Endothelial cell of umbilical vein (primary cell): ENCODE measurements around the gene RND2. TPM values are rescaled to one million over a fixed set of nuclear protein-coding genes. Genes with fewer than 3 reads are reported as not detected.
A peak's percentile ranks its signal among the peaks of the same experiment; 100 is the strongest.

Experiments
- BruUV-seq: library from RNA; stranded (reverse); fragments of 400-500 nt; replicated peaks from 2 replicates; lab custom pipeline; 2021; lab: Mats Ljungman, UMichigan
- CTCF ChIA-PET: fragments of 300-600, 350-600 bp; sonication (Branson Sonifier 250); formaldehyde crosslinking; loops from one replicate; lab custom pipeline; 2021; ENCODE audit warnings: antibody characterized with exemption, inconsistent platforms; lab: Charles Lee
- POLR2A ChIA-PET: fragments of 300-600, 350-600 bp; sonication (Branson Sonifier 250); formaldehyde crosslinking; loops from one replicate; lab custom pipeline; 2021; ENCODE audit warnings: antibody characterized with exemption, inconsistent platforms; lab: Charles Lee
- DNase-seq: peaks from one replicate; pipeline ENCODE4 v3.0.0-alpha.2; 2011; ENCODE audit warnings: low read depth, low spot score
- FAIRE-seq: peaks from 2 replicates; lab custom pipeline; 2011; peaks lifted over from hg19 to GRCh38; lab: Jason Lieb, UNC
- H2AFZ ChIP-seq: 2 replicates; pipeline ENCODE4 v1.6.0; 2012; ENCODE audit warnings: low read depth, low read length, control low read depth, inconsistent platforms
- H3K27ac ChIP-seq: 2 replicates; pipeline ENCODE4 v1.5.1; 2011; ENCODE audit warnings: low read depth, mild to moderate bottlenecking, control low read depth, low read length, moderate library complexity; ENCODE audit not compliant: insufficient read depth
- H3K27me3 ChIP-seq, 2 experiments: 2 replicates each; pipeline versions ENCODE4 v1.6.0 to v1.6.1; 2011; ENCODE audit warnings: low read length in 2 of 2, mixed read lengths in 1 of 2; ENCODE audit not compliant: control insufficient read depth in 2 of 2, insufficient read depth in 2 of 2
- H3K36me3 ChIP-seq, 2 experiments: 2 replicates in 1 of 2; 3 replicates in 1 of 2; pipeline ENCODE4 v1.5.1; 2011; ENCODE audit warnings: low read length in 2 of 2, mild to moderate bottlenecking in 1 of 2, moderate library complexity in 1 of 2; ENCODE audit not compliant: control insufficient read depth in 2 of 2, insufficient read depth in 2 of 2; ENCODE audit errors: extremely low read depth in 1 of 2
- H3K4me1 ChIP-seq: 3 replicates; pipeline ENCODE4 v1.5.1; 2011; ENCODE audit warnings: mild to moderate bottlenecking, low read length; ENCODE audit not compliant: control insufficient read depth, insufficient read depth; ENCODE audit errors: extremely low read depth
- H3K4me2 ChIP-seq: 2 replicates; pipeline ENCODE4 v1.6.1; 2011; ENCODE audit warnings: low read length, control low read depth, mixed read lengths; ENCODE audit not compliant: insufficient read depth
- H3K4me3 ChIP-seq, 3 experiments: fragments of 200-600 bp in 1 of 3; sonication (generic), shearing (Covaris generic) in 1 of 3; replicated peaks in 1 of 3; 2 replicates each; pipeline ENCODE4 v1.5.1; 2011 to 2016; ENCODE audit warnings: control low read depth in 3 of 3, low read length in 3 of 3, mild to moderate bottlenecking in 2 of 3, inconsistent platforms in 1 of 3, low read depth in 1 of 3, moderate library complexity in 1 of 3; ENCODE audit not compliant: insufficient read depth in 1 of 3
- H3K79me2 ChIP-seq: 2 replicates; pipeline ENCODE4 v1.6.0; 2012; ENCODE audit warnings: low read length, inconsistent platforms; ENCODE audit not compliant: control insufficient read depth, insufficient read depth
- H3K9ac ChIP-seq: replicated peaks from 2 replicates; pipeline ENCODE3; 2011; ENCODE audit warnings: low read length, control low read depth; ENCODE audit not compliant: insufficient read depth; ENCODE audit errors: extremely low read depth
- H3K9me1 ChIP-seq: replicated peaks from 3 replicates; pipeline ENCODE4 v1.6.0; 2011; ENCODE audit warnings: mild to moderate bottlenecking, low read length; ENCODE audit not compliant: control insufficient read depth, insufficient read depth; ENCODE audit errors: extremely low read depth
- H3K9me3 ChIP-seq: replicated peaks from 2 replicates; pipeline ENCODE4 v1.5.1; 2012; ENCODE audit warnings: low read length, inconsistent platforms; ENCODE audit not compliant: control insufficient read depth, insufficient read depth
- H4K20me1 ChIP-seq: replicated peaks from 2 replicates; pipeline ENCODE3; 2011; ENCODE audit warnings: mild to moderate bottlenecking, low read length; ENCODE audit not compliant: control insufficient read depth, insufficient read depth; ENCODE audit errors: extremely low read depth
- EZH2 ChIP-seq: IDR thresholded peaks from 2 replicates; pipeline ENCODE4 v1.6.1; 2012; ENCODE audit warnings: borderline replicate concordance, low read depth, mild to moderate bottlenecking, moderate library complexity, low read length, inconsistent platforms; ENCODE audit not compliant: severe bottlenecking
- FOS ChIP-seq: IDR thresholded peaks from 2 replicates; pipeline ENCODE4 v1.6.1; 2011; ENCODE audit warnings: mild to moderate bottlenecking, low read length, moderate library complexity, borderline replicate concordance; ENCODE audit not compliant: insufficient read depth
- GATA2 ChIP-seq: IDR thresholded peaks from 2 replicates; pipeline ENCODE4 v1.7.0; 2011; ENCODE audit warnings: low read depth, mild to moderate bottlenecking, moderate library complexity, mixed read lengths, low read length; ENCODE audit not compliant: insufficient read length, insufficient read depth
- JUN ChIP-seq: IDR thresholded peaks from 2 replicates; pipeline ENCODE4 v1.6.1; 2011; ENCODE audit warnings: borderline replicate concordance, low read depth; ENCODE audit not compliant: insufficient read length, insufficient read depth
- POLR2A ChIP-seq: IDR thresholded peaks from 2 replicates; pipeline ENCODE4 v1.6.1; 2012; ENCODE audit warnings: low read depth, mild to moderate bottlenecking, control low read depth, low read length
- POLR2AphosphoS5 ChIP-seq: IDR thresholded peaks from 2 replicates; pipeline ENCODE4 v1.6.1; 2012; ENCODE audit warnings: low read depth, mild to moderate bottlenecking, control low read depth, low read length, moderate library complexity; ENCODE audit not compliant: insufficient read depth
- dilution Hi-C: fragments of 300-500 bp; cut with MboI; formaldehyde crosslinking; loops from one replicate; pipeline ENCODE4 v1.15.0; 2019; ENCODE audit warnings: low sequenced_read_pairs; ENCODE audit not compliant: extremely low pct_ligation_motif_present
- intact Hi-C: fragments of 100-400 bp; cut with micrococcal nuclease; formaldehyde crosslinking; loops from one replicate; pipeline ENCODE4 v1.10.0; 2022
- polyA plus RNA-seq, 4 experiments: library from polyadenylated mRNA; depleted of rRNA in 3 of 4; stranded (reverse) in 3 of 4; unstranded in 1 of 4; fragments of >200 nt; gene quantifications; 2 replicates each; pipeline versions ENCODE4 v1.2.1 to v1.2.3, GENCODE V29; 2011 to 2012; ENCODE audit warnings: missing spikeins in 1 of 4
- total RNA-seq: library from RNA; stranded (reverse); gene quantifications from 2 replicates; pipeline ENCODE4 v1.2.3, GENCODE V29; 2021

RND2 gene
- total and polyA plus RNA-seq, 2 donors (not counting 3 experiments of a cell fraction or from before 2014, with no cell fraction given) = 0.81 to 0.97 TPM

DNA sequence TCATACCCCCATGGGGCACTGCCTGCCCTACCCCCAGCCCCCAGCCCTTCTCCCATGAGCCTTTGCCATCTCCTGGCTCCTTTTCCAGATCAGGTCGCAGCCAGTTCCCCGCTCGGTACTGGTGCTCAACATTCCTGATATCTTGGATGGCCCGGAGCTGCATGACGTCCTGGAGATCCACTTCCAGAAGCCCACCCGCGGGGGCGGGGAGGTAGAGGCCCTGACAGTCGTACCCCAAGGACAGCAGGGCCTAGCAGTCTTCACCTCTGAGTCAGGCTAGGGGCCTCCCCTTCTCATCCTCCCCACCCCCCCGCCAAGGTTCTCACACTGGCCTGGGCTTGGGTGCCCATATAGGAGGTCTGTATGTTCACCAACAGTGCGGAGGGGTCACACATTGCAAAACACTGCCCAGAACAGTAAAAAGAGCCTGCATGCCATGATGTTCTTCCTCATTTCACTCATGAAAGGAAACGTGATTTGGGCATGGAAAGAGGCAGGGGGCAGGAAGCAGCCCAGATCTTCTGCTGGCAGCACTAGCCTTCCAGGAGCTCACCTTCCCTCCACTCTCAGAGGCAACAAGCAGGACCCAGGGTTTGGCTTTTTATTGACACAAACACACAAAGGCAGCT lies 10.9 kb upstream of the RND2 start:
- no peak for FAIRE-seq
- peaks cover 3 to 34% of the 10 kb centered on the region in 2 experiments for H3K36me3 ChIP-seq
- BruUV-seq = no TSS peak

DNA sequence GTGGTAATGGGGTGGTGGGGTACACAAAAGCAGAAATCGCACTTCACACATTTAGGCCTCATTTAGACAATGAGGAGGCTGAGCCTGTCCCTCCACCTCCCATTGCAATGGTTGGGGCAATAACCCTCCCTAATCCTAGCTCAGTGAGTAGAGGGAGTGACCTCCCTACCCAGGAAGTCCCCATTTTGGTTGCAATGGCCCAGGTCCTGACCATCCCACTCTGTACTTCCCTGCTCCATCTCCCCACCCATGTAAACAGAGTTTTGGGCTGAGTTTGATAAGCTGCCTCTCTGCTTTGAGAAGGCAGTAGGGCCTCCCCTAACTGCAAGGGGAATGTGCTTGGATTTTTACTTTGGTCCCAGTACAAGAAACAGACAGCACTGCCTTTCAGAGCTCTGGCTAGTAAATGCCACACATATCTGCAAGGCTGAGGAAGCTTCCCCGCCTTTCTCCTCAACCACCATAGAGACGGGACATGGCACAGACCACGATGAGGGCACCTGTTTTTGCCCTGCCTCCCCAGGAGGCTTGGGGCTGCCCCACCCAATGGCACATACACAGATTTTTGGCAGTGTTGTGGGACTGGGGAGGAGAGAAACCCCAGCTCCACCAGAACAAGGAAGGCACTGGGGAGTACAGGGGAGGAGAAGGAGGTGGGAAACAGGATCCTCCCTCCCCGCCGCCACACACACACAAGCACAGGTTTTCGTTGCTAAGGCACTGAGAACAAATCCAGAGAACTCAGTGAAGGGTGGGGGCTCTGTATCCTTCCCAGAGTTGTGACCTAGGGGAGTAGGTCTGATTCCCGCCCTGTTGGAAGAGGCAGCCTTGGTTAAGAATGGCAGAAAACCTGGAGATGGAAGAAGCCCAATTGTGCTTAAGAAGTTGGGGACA lies 10.1 kb upstream of the RND2 start:
- H4K20me1 ChIP-seq = no peaks in the 10 kb centered on the region
- H3K79me2 ChIP-seq = peaks cover 22% of the 10 kb centered on the region
- H3K4me1 ChIP-seq = peaks cover 30% of the 10 kb centered on the region
- dilution Hi-C loops = no loop called here
- CTCF ChIA-PET = interaction anchor here (1.3 kb wide), 1 partner anchor 9 kb away, joined by 6 read pairs; the partner anchor contains the start of gene IFI35
- TF ChIP-seq FOS = no peak
- peak; percentile 9 for TF ChIP-seq POLR2AphosphoS5
- no peak overlapping the region for H3K4me3 ChIP-seq
- TSS peak; percentile 49 for BruUV-seq
- peak overlapping the region; percentile 14 for H3K27ac ChIP-seq
- no peak overlapping the region for H3K4me2 ChIP-seq
- DNase-seq (no peak), FAIRE-seq (no peak)
- no peak overlapping the region for H2AFZ ChIP-seq
- POLR2A ChIA-PET = no interaction called here
- H3K9me3 ChIP-seq = no peaks in the 10 kb centered on the region
- no peak overlapping the region for H3K9ac ChIP-seq
- H3K36me3 ChIP-seq = peaks cover 3 to 34% of the 10 kb centered on the region in 2 experiments
- H3K9me1 ChIP-seq = no peaks in the 10 kb centered on the region
- intact Hi-C loops = no loop called here
- no peaks in the 10 kb centered on the region for H3K27me3 ChIP-seq

More for the DNA sequence above, 10.9 kb upstream of the RND2 start:
- Histone ChIP-seq H3K4me3 (no peak overlapping the region), H3K9ac (no peak overlapping the region), H3K9me3 (no peaks in the 10 kb centered on the region), H2AFZ (no peak overlapping the region), H3K4me2 (no peak overlapping the region), H3K27ac (no peak overlapping the region), H3K9me1 (no peaks in the 10 kb centered on the region), H3K79me2 (peaks cover 14% of the 10 kb centered on the region), H3K4me1 (peaks cover 23% of the 10 kb centered on the region), H3K27me3 (no peaks in the 10 kb centered on the region), H4K20me1 (no peaks in the 10 kb centered on the region)
- dilution Hi-C loops (no loop called here), intact Hi-C loops (no loop called here)
- ChIA-PET POLR2A (no interaction called here), CTCF (no interaction called here)
- no peak for DNase-seq
- no peak for TF ChIP-seq JUN
- no peak for TF ChIP-seq GATA2
- TF ChIP-seq POLR2A = peak; percentile 26
- no peak for TF ChIP-seq EZH2
